LoVo (cell line): Measurements from ENCODE around the gene CMTM1.

Source experiments
- DNase-seq: peaks from one replicate; pipeline ENCODE4 v3.0.0-alpha.2; 2016; ENCODE audit warnings: low spot score

Gene CMTM1

GRCh38 chr16:66566051-66566901 lies at the start of gene CMTM1:
TSS of gene CMTM1 (plus strand) at chr16:66566439. CDS start at chr16:66566514, 75 bp downstream.
- DNase-seq, result no peak

GRCh38 chr16:66516509-66516807 lies 49.8 kb upstream of the CMTM1 start:
- no peak for DNase-seq

GRCh38 chr16:66516808-66517585 lies 49.2 kb upstream of the CMTM1 start:
- DNase-seq, result peak; percentile 98

GRCh38 chr16:66517586-66518263 lies 48.5 kb upstream of the CMTM1 start:
- no peak for DNase-seq

GRCh38 chr16:66519482-66520373 lies 46.5 kb upstream of the CMTM1 start:
- DNase-seq, result no peak

- no peak for DNase-seq
Measured at GRCh38 chr16:66520406-66521170, 45.7 kb upstream of the CMTM1 start.

GRCh38 chr16:66521252-66521713 lies 45.0 kb upstream of the CMTM1 start:
- no peak for DNase-seq

GRCh38 chr16:66521951-66522771 lies 44.1 kb upstream of the CMTM1 start:
- DNase-seq, result peak; percentile 90

- no peak for DNase-seq
Measured at GRCh38 chr16:66522816-66523590, 43.2 kb upstream of the CMTM1 start.

- no peak for DNase-seq
Measured at GRCh38 chr16:66523861-66524354, 42.3 kb upstream of the CMTM1 start.

- DNase-seq, result no peak
Measured at GRCh38 chr16:66524601-66525164, 41.6 kb upstream of the CMTM1 start.

GRCh38 chr16:66525396-66526180 lies 40.7 kb upstream of the CMTM1 start:
- DNase-seq, result no peak

GRCh38 chr16:66528294-66528693 lies 37.9 kb upstream of the CMTM1 start:
- DNase-seq, result no peak

GRCh38 chr16:66529475-66529874 lies 36.8 kb upstream of the CMTM1 start:
- no peak for DNase-seq

GRCh38 chr16:66534376-66534799 lies 31.9 kb upstream of the CMTM1 start:
- DNase-seq, result no peak

GRCh38 chr16:66536525-66536924 lies 29.7 kb upstream of the CMTM1 start:
- no peak for DNase-seq

GRCh38 chr16:66537236-66537635 lies 29.0 kb upstream of the CMTM1 start:
- no peak for DNase-seq

- no peak for DNase-seq
Measured at GRCh38 chr16:66538910-66539309, 27.3 kb upstream of the CMTM1 start.
